ENCODE data around the gene SWSAP1.

The SWSAP1 gene

DNA sequence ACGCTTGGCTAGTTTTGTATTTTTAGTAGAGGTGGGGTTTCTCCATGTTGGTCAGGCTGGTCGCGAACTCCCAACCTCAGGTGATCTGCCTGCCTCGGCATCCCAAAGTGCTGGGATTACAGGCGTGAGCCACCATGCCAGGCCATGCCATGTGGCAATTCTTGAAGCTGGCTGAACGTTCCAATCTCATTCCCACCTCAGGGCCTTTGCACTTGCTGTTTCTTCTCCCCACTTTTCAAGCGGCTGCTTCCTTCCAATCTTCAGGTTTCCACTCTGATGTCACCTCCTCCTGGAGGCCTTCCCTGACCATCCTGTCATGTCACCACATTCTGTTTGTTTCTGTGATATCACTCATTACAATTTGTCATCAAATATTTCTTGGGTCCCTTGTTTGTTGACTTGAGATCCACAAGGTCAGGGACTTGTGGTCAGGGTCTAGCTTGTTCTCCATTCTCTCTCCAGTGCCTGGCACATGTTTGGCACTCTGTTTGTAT, 5.4 kb downstream of the SWSAP1 start:
- DNase-seq (ENCODE audit: low read depth): no peak
- TF ChIP-seq, protein P1, sequence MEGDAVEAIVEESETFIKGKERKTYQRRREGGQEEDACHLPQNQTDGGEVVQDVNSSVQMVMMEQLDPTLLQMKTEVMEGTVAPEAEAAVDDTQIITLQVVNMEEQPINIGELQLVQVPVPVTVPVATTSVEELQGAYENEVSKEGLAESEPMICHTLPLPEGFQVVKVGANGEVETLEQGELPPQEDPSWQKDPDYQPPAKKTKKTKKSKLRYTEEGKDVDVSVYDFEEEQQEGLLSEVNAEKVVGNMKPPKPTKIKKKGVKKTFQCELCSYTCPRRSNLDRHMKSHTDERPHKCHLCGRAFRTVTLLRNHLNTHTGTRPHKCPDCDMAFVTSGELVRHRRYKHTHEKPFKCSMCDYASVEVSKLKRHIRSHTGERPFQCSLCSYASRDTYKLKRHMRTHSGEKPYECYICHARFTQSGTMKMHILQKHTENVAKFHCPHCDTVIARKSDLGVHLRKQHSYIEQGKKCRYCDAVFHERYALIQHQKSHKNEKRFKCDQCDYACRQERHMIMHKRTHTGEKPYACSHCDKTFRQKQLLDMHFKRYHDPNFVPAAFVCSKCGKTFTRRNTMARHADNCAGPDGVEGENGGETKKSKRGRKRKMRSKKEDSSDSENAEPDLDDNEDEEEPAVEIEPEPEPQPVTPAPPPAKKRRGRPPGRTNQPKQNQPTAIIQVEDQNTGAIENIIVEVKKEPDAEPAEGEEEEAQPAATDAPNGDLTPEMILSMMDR (IDR thresholded peaks at IDR 0.05; ENCODE audit: insufficient read depth, low read depth, low read length, missing control alignments): no peak
- H3K4me3 ChIP-seq (ENCODE audit: low read depth, low read length): peak overlapping the region; percentile 79

DNA sequence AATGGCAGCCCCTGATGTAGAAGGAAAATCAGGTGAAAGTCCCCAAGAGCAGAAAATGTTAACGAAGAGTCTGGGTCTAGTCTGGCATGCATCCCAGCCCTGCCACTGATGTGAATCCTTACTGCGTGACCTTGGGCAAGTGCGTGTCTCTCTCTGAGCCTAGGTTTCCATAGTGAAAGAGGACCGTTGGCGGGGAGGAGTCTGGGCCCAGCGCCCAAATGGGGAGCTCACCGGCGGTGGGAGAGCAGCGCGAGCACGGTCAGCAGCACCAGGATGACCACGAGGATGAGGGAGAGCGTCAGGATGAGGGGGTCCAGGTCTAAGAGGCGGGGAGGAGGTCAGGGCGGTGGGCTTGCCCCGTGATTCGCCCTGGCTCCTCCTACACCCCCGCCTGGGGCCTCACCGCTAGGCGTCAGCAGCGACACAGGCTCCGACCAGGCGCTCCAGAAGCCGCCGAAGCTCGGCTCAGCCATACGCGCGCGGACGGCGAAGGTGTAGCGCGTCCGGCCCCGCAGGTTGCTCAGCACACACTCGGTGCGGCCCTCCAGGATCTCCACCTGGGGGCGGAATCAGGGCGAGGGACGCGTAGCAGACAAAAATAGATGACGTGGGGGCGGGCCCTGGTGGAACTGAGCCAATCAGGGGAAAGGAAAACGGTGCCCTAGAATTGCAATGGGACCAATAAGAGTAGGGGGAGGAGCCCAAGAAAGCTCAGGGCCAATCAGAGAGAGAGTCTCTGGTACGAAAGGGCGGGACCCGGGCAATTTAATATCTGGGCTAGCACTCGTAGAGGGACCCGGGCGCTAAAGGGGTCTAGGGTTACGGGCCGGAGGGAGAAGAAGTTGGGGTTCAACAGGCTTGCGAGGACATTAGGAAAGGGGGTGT, 6.4 kb downstream of the SWSAP1 start:
- DNase-seq (ENCODE audit: low read depth): peak; percentile 99
- TF ChIP-seq, protein P1 (IDR thresholded peaks at IDR 0.05; ENCODE audit: insufficient read depth, low read depth, low read length, missing control alignments): peak; percentile 82
- peak overlapping the region; percentile 79 for H3K4me3 ChIP-seq (ENCODE audit: low read depth, low read length)

DNA sequence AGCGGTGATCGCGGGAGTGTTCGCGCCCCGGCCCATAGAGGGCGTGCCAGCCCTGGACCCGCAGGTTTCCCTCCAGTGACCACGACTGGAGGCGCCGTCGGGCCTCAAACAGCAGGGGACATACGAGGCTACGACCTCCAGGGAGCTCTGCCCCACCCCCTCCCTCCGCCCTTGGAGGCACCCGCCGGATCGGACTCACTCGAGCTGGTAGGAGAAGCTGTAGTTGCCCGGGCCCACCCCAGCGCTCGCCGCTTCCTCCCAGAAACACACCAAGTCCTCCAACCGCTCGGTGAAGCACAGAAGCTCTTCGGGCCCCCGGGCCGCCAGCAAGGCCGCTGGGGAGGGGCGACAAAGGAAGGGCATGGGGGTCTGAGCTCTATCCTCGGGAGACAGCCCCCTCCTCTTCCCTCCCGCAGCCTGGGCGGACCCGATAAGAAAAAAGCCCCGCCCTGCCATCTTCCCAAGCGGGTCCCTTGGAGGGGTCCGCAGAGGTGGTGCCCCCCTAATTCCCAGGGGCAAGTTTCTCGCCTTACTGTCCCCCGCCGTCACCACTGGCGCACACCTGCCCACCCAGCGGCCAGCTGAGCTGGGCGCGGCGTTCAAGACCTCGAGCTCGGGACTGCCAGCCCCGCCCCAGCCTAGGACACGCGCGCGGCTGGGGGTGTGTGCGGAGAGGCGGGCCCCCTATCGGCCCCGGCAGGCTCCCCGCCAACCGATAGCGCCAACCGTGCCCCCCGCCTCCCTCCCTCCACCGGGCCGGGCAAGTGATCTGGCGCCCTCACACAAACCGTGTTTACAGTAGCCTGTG, 8.6 kb downstream of the SWSAP1 start:
- peak; percentile 52 for DNase-seq (ENCODE audit: low read depth)
- TF ChIP-seq, protein P1 (IDR thresholded peaks at IDR 0.05; ENCODE audit: insufficient read depth, low read depth, low read length, missing control alignments): peak; percentile 77
- peak overlapping the region; percentile 27 for H3K4me3 ChIP-seq (ENCODE audit: low read depth, low read length)

DNA sequence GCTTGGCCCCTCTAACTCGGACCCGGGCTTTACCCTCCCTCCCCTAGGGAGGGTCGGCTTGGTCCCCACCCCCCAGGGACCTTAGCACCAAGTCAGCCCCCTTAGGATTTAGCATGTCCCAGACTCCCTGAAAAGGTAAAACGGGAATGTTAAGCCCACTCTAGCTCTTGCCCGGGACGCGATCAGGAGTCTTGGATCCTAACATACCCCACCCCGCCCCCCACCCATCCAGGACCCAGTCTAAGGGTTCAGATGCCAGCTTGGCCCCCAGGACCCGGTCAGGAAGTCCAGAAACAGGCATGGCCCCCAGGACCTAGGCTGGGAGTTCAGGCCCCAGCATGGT, 9.2 kb downstream of the SWSAP1 start:
- H3K4me3 ChIP-seq (ENCODE audit: low read depth, low read length): no peak overlapping the region
- TF ChIP-seq, protein P1 (IDR thresholded peaks at IDR 0.05; ENCODE audit: insufficient read depth, low read depth, low read length, missing control alignments): no peak
- no peak for DNase-seq (ENCODE audit: low read depth)

DNA sequence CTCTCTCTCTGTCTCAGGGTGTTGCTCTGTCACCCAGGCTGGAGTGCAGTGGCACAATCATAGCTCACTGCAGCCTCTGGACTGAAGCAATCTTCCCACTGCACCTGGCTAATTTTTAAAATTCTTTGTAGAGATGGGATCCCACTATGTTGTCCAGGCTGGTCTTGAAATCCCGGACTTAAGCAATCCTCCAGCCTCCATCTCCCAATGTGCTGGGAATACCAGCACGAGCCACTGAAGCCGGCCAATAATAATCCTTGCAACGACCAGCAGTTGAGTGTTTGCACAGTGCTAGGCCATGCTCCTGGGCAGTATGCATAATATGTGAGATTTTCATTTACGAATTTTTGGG, 10.3 kb downstream of the SWSAP1 start:
- TF ChIP-seq, protein P1 (IDR thresholded peaks at IDR 0.05; ENCODE audit: insufficient read depth, low read depth, low read length, missing control alignments): no peak
- no peak for DNase-seq (ENCODE audit: low read depth)
- H3K4me3 ChIP-seq (ENCODE audit: low read depth, low read length): no peak overlapping the region

DNA sequence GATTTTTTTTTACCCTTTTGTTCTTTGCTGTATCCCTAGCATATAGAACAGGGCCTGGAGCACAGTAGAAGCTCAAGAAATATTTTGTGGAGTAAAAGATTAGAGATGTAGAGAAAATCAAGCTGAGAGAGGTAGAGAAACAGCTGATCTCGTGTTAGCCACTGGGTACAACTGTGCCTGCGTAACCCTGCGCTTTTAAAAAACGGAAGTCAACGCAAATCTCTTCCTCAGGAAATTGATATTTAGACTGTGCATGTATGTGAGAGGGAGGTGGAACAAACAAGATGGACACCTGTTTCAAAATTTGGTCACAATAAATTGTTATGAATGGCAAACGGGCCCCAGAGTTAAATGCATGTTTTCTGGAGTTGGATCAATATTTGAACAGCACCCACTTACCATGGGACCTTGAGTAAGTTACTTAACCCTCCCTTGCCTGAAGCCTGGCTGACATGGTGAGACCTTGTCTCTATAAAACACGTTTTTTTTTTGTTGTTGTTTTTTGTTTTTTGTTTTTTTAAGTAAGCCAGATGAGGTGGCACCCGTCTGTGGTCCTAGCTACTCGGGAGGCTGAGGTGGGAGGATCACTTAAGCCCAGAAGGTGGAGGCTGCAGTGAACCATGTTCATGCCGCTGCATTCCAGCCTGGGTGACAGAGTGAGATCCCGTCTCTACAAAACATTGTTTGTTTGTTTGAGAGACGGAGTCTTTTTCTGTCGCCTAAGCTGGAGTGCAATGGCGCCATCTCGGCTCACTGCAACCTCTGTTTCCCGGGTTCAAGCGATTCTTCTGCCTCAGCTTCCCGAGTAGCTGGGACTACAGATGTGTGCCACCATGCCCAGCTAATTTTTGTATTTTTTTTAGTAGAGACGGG, 12.9 kb downstream of the SWSAP1 start:
- no peak overlapping the region for H3K4me3 ChIP-seq (ENCODE audit: low read depth, low read length)
- no peak for DNase-seq (ENCODE audit: low read depth)
- TF ChIP-seq, protein P1 (IDR thresholded peaks at IDR 0.05; ENCODE audit: insufficient read depth, low read depth, low read length, missing control alignments): no peak
